Left hindlimb (tissue), 1 donor: Measurements from ENCODE around the gene ADGRG3.

Experiments
- DNase-seq: peaks from one replicate; pipeline ENCODE4 v3.0.0-alpha.2; 2018

Gene ADGRG3

GRCh38 chr16:57681950-57682728 is 14.0 kb downstream of the ADGRG3 start:
- DNase-seq = no peak

- DNase-seq = no peak
Observed at GRCh38 chr16:57682809-57683635, 14.9 kb downstream of the ADGRG3 start.

GRCh38 chr16:57683636-57684545 is 15.8 kb downstream of the ADGRG3 start:
- no peak for DNase-seq

GRCh38 chr16:57684626-57685358 is 16.7 kb downstream of the ADGRG3 start:
- no peak for DNase-seq

DNA sequence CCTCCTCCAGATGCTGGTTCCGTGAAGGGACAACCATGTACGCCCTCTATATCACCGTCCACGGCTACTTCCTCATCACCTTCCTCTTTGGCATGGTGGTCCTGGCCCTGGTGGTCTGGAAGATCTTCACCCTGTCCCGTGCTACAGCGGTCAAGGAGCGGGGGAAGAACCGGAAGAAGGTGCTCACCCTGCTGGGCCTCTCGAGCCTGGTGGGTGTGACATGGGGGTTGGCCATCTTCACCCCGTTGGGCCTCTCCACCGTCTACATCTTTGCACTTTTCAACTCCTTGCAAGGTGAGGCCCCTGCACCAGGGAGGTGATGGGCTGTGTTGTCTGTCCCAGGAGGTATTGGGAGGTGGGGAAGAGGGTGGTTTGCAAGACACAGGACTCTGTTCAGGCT is 17.5 kb downstream of the ADGRG3 start:
- DNase-seq = no peak

- DNase-seq = no peak
Observed at GRCh38 chr16:57686577-57686976, 18.5 kb downstream of the ADGRG3 start.

GRCh38 chr16:57687363-57687929 is 19.3 kb downstream of the ADGRG3 start:
- no peak for DNase-seq

- DNase-seq = no peak
Observed at GRCh38 chr16:57688487-57688986, 20.4 kb downstream of the ADGRG3 start.

DNA sequence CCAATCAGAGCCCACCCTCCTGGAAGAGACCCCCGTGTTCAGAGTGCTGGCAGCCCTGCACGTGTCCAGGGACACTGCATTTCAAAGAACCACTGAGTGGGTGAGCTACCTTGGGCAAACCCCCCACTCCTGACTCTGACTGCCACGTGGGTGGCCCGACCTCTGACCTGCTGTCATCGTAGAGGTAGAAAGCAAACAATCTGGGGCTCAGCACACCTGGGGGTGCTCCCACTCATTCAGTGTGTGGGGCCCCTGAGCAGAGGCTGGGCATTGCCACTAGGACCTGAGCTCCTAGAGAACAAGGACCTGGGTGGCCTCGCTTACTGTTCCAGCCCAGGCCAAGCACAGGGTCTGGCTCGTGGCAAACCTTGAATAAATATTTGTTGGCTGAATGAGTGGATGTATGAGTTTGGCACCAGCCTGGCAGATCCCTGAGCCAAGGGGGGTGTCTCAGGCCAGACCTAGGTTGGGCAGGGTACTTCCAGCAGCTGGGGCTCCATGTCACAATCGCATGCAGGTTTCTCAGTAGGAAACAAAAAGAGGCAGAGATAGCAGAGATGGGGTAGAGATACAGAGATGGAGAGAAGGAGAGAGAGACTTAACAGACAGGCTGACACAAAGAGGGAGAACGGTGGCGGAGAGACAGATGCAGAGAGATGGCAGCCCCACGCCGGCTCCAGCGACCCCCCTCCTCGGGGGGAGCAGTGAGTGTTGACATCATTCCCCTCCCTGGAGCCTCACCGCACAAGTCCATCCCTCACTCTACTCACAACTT is 21.1 kb downstream of the ADGRG3 start:
- DNase-seq = no peak

GRCh38 chr16:57689762-57690558 is 21.9 kb downstream of the ADGRG3 start:
- peak; percentile 46 for DNase-seq

DNA sequence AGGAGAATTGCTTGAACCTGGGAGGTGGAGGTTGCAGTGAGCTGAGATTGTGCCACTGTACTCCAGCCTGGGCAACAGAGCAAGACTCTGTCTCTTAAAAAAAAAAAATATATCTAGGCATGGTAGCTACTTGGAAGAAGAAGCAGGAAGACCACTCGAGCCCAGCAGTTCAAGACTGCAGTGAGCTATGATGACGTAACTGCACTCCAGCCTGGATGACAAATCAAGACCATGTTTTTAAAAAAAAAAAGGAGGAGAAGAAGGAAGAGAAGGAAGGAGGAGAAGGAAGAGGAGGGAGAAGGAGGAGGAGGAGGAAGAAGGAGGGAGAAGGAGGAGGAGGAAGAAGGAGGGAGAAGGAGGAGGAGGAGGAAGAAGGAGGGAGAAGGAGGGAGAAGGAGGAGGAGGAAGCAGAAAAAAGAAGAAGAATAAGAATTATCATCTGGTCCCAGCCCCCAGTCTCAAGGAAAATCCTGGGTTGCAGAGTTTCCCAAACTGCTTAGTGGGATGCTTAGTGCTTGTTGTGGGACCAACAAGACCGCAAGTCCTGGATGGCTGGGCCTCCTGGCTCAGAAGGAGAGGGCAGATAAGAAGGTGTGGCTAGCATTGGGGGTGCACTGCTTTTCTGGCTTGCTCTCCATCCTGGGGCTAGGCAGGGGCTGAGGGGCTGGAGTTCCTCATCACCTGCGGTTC is 22.8 kb downstream of the ADGRG3 start:
- no peak for DNase-seq

- no peak for DNase-seq
Observed at GRCh38 chr16:57692636-57693035, 24.5 kb downstream of the ADGRG3 start.

GRCh38 chr16:57693550-57693949 is 25.4 kb downstream of the ADGRG3 start:
- no peak for DNase-seq

- no peak for DNase-seq
Observed at GRCh38 chr16:57694231-57694724, 26.2 kb downstream of the ADGRG3 start.

DNA sequence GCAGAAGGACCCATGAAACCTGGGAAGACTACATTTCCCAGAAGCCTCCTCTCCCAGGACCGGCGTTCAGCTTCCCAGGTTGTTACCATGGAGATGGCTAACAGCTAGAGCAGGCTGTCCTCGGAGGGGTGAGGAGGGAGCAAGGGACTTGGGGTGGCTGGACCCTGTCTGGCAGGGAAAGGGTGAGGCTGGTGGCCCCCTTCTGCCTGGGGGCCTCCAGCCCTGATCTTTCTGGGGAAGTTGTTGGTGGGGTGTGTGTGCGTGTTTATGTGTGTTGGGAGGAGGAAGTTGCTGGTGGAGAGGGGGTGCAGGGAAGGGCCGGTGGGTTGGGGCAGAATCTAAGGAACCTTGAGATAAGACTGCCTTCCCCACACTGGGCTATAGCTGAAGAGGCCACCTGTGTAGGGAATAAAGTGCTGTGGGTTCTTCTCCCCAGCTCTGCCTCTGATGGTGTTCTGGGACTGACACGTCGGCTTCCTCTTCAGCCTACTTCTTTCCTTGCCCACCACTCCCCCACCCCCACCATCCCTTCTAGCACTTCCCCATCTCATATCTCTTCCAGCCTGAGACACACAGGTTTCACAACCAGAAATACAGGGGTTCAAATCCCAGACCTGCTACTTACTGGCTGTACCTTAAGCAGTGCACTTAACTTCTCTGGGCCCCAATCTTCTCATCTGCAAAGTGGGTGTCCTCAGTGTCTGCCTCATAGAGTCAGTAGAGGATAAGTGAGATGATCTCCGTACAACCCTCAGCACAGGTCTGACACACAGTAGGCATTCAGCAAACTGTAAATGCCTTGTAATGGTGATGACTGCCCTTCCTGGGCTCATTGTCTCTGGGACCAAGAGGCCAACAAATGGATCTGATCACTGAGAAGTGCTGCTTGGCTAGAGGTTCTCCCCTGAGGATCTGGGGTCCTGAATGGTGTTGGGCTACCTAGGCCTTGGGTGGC is 26.9 kb downstream of the ADGRG3 start, which contains the start of gene DRC7:
Gene DRC7 (plus strand): TSS at position 82 of the 955 bp plus-strand sequence. CDS start 3,144 bp downstream, outside the sequence.
- DNase-seq = no peak

- DNase-seq = no peak
Observed at GRCh38 chr16:57695680-57696069, 27.6 kb downstream of the ADGRG3 start.

GRCh38 chr16:57696240-57696639 is 28.1 kb downstream of the ADGRG3 start:
- DNase-seq = no peak
